ENCODE results near the gene PPP5C.
"Not testable (repeated sequence)": the region's sequence is repeated elsewhere in the genome, so short reads cannot be mapped to it uniquely, and the experiment has no call there.

The PPP5C gene

DNA sequence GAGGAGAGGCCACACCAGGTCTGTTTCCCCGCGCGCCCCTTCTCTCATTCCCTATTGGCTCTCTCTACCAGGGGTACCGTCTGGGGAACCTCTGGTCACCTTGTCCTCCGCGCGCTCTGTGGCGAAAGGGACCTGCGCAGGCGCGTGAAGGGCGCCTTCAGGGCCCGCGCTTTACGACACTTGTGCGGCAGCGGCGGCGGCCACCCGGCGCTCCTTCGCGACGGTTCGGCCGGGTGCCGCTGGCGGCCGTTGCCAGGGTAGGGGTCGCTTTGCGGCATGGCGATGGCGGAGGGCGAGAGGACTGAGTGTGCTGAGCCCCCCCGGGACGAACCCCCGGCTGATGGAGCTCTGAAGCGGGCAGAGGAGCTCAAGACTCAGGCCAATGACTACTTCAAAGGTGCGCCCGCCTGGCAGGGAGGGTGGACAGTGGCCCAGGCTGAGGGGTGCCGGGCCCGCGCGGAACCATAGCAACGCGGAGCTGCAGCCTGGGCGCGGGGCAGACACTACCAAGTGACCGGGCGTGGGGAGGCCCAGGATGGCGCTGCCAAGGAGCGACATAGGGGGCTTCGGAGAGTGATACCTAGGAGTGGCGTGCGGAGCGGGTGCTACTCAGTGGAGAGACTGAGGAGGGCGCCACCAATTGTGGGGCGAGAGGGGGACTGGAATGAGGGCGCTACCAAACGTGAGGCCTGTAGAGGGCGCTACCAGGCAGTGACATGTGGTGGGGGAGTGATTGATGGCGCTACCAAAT, at the start of gene PPP5C:
TSS of gene PPP5C (plus strand) at position 267 of the 751 bp plus-strand sequence. CDS start at position 277, 10 bp downstream.
- DNase-seq = peak; percentile 80

- DNase-seq = no peak
These were observed 49.0 kb upstream of the PPP5C start for GRCh38 chr19:46297700-46298478.

GRCh38 chr19:46298479-46299003, 48.3 kb upstream of the PPP5C start:
- no peak for DNase-seq

DNA sequence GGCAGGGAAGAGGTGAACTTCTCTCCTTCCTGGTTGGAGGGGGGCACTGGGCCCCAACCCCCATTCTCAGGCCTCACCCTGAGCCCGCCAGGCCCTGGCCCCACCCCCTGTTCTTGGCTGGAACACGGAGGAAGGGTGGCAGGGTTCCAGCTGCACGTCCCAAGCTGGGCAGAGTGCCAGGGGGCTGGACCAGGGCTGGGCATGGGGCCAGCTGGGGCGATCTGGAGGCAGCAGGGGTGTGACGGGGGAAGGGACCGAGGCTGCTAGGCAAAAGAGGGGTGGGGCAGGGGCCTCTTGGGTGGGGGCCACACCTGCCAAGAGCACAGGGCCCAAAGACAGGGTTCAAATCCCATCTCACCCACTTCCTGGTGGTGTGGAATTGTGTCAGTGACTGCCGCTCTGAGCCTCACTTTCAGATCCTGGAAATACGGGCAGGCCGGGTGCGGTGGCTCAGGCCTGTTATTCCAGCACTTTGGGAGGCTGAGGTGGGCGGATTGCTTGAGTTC, 47.8 kb upstream of the PPP5C start:
- peak; percentile 86 for DNase-seq

DNA sequence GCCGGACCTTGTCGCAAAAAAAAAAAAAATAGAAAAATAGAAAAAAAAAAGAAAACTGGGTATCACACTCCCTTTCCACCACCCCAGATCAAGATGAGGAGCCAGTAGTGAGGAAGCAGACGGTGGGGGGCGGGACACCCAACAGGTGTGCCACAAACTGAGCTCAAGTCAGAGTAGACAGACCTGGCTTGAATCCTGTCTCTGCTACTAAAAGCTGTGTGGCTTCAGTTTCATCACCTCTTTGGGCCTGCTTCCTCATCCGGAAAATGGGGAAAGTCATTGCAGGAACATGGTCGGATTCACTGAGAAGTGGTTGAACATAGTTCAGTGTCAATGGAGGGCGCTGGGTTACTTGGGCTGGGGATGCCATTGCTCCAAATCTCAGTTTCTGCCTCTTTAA, 47.2 kb upstream of the PPP5C start:
- no peak for DNase-seq

- DNase-seq = no peak
These were observed 43.6 kb upstream of the PPP5C start for GRCh38 chr19:46303322-46303690.

DNA sequence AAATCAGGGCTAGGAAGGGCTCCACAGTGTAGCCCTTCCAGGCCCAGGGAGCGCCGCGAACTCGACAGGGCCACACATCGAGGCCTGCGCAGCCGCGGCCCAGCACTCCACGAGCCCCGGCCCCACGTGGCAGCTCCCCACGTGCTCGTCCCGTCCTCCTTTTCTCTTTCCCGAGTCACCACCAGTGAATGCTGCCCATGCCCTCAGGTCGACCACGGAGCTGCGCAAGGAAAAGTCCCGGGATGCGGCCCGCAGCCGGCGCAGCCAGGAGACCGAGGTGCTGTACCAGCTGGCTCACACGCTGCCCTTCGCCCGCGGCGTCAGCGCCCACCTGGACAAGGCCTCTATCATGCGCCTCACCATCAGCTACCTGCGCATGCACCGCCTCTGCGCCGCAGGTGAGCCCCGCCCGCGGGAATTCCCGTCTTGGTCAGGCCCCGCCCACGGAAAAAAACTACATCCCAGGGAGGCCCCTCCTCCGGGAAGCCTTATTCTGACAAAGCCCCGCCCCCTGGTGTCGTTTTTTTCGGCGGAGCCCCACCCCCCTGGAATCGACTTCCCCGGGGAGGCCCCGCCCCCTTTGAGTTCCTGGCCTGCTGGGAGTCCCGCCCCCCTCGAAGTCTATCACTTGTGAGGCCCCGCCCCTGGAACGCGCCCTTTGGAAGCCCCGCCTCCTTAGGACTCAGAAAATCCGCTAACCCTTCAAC, 43.0 kb upstream of the PPP5C start:
- no peak for DNase-seq

GRCh38 chr19:46306501-46306900, 40.4 kb upstream of the PPP5C start:
- DNase-seq = no peak

DNA sequence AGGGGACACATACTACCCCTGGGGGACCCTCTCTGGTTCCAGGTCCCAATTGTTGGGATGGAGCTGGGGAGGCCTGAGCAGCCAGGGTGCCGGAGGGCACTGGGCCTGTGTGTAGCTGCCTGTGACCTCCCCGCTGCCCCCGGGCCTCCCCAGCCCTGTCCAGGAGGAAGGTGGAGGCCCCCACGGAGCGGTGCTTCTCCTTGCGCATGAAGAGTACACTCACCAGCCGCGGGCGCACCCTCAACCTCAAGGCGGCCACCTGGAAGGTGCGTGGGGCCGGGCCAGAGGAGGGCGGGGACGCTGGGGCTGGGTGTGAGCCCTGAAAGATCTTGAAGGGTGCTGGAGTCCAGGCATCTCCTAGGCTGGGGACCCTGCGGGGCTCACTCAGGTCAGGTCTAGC, 38.4 kb upstream of the PPP5C start:
- DNase-seq = no peak

DNA sequence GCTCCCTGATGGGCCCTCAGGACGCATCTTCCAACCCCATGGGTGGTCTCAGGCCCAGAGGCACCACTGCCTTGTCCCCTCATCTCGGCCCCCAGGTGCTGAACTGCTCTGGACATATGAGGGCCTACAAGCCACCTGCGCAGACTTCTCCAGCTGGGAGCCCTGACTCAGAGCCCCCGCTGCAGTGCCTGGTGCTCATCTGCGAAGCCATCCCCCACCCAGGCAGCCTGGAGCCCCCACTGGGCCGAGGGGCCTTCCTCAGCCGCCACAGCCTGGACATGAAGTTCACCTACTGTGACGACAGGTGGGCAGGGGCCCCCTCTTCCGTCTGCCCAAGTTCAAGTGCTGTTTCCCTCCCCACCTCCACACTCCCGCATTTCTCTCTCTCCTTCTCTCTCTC, 37.8 kb upstream of the PPP5C start:
- DNase-seq = no peak

- no peak for DNase-seq
These were observed 35.4 kb upstream of the PPP5C start for GRCh38 chr19:46311444-46311843.

DNA sequence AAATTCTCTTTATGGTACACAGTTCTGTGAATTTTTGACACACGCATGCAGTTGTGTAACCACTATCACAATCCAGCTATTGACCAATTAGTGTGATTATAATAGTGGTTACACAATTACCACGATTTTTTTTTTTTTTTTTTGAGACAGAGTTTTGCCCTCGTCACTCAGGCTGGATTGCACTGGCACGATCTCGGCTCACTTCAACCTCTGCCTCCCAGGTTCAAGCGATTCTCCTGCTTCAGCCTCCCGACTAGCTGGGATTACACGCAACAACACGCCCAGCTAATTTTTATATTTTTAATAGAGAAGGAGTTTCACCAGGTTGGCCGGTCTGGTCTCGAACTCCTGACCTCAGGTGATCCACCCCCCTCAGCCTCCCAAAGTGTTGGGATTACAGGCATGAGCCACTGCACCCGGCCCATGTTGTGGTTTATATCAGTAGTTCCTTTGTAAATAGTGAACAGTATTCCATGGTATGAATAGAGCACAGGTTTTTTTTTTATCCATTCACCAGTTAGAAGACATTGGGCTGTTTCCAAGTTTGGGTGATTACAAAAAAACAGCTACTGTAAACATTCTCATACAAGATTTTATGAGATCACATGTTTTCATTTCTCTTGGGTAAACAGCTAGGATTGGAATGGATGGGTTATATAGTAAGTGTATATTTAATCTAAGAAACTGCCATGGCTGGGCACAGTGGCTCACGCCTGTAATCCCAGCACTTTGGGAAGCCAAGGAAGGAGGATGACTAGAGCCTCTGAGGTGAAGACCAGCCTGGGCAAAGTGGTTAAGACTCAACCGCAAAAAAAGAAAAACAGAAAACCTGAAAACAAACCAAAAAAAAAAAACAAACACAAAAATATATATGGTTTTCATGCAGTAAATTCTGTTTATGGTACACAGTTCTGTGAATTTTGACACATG, 33.1 kb upstream of the PPP5C start:
- not testable (repeated sequence) for DNase-seq

DNA sequence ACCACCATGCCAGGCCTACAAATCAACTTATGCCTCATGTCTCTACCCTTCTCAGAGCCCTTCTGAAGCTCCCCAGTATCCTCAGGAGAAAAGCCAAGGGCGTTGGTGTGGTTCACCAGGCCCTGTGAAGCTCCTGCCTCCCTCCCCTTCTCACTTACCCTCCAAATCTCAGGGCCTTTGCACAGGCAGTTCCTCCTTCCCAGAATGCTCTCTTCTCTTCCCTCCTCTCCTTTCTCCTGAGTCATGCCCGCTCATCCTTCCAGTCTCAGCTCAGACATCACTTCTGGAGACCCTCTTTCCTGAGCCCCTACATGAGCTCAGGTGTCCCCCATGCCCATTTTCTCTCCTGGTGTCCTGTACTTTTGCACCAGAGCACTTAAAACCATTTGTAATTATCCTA, 29.5 kb upstream of the PPP5C start:
- DNase-seq = no peak

DNA sequence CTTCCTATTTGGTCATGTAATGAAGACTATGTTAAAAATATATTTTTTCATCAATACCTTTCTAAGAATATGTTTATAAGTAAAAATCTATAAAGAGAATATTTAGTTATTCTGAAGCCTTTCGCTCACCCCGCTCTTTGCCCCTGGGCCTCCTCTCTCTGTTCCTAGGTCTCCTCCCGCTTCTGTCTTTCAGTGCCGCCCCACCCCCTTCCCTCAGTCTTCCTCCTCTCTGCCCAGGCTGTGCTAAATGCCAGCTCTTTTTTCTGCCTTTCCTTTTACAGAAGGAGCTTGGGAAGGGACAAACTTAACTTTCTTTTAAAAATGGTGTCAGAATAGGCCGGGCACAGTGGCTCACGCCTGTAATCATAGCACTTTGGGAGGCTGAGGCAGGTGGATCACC, 27.3 kb upstream of the PPP5C start:
- DNase-seq = no peak

- DNase-seq = no peak
These were observed 26.3 kb upstream of the PPP5C start for GRCh38 chr19:46320559-46320958.

DNA sequence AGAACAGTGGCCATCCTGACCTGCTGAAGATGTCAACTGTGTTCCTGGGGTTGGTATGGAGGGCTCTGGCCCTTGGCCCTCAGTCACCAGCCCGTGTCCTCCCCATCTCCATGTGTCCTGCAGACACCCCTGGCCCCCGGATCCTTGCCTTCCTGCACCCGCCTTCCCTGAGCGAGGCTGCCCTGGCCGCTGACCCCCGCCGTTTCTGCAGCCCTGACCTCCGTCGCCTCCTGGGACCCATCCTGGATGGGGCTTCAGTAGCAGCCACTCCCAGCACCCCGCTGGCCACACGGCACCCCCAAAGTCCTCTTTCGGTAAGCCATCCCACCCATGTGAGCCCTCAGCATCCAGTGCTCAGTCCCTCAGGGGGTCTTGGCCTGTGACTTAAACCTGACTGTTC, 25.2 kb upstream of the PPP5C start:
- DNase-seq = no peak

DNA sequence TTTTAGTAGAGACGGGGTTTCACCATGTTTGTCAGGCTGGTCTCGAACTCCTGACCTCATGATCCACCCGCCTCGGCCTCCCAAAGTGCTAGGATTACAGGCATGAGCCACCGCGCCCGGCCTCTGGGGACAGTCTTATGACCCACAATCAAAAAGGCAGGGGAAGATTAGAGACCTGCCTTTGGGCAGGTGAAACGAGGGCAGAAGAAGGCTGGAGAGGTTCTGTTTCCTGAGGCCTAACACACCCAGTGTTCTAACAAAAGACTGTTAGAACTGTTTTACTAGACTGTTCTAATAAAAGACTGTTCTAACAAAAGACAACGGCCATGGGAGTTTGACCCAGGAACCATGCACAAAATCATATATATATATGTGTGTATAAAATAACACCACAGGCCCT, 23.7 kb upstream of the PPP5C start:
- not testable (repeated sequence) for DNase-seq

- no peak for DNase-seq
These were observed 22.6 kb upstream of the PPP5C start for GRCh38 chr19:46324277-46324676.

- no peak for DNase-seq
These were observed 20.3 kb upstream of the PPP5C start for GRCh38 chr19:46326608-46327007.

GRCh38 chr19:46328079-46328478, 18.8 kb upstream of the PPP5C start:
- DNase-seq = no peak

GRCh38 chr19:46330319-46330918, 16.5 kb upstream of the PPP5C start:
- no peak for DNase-seq

GRCh38 chr19:46337487-46337886, 9.4 kb upstream of the PPP5C start:
- no peak for DNase-seq
